ENCODE results near the gene UST. TPM values are rescaled to one million over a fixed set of nuclear protein-coding genes. Genes with fewer than 3 reads are reported as not detected.
"Not testable (repeated sequence)": the region's sequence is repeated elsewhere in the genome, so short reads cannot be mapped to it uniquely, and the experiment has no call there.

The UST gene
- total RNA-seq, 1 donor = 1.6 TPM

DNA sequence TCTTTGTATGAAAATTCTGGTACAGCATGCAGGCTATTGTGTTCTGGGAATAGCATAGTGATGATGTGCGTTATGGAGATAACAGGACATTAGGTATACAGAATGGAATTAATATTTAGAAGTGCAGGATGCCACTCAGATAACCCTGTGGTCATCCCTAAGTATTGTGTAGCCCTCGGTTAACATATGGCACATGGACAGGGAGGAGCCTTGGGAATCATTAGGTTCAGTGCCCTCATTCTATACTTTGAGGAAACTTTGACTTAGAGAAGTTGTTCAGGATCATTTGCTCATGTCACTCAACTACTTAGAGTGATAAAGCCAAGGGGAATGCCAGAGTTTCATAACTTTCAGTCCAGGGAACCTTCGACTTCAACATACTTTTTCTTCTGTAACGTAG lies 185.9 kb downstream of the UST start:
- DNase-seq (ENCODE audit: low read depth in 2 of 3, low spot score in 2 of 3) = no peak

DNA sequence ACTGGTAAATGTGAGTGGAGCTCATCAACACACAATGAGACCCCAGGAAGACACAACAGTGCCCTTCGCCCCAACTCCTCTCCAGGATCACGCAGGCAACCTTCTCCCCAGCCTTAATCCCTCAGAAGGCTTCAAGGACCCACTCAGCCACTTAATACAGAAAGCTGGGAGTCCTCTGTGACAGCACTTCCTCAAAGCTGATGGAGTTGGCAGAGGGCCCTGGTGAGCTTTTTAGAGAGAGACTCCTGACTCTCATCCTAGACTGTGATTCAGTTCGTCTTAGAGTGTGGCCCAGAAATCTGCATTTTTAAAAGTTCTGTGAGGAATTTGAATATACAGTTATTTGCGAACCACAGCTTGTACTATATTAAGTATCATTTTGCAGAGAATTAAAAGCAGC lies 187.7 kb downstream of the UST start:
- DNase-seq (ENCODE audit: low read depth in 2 of 3, low spot score in 2 of 3) = peak in 2 of 3 donors; percentile 11 to 69

DNA sequence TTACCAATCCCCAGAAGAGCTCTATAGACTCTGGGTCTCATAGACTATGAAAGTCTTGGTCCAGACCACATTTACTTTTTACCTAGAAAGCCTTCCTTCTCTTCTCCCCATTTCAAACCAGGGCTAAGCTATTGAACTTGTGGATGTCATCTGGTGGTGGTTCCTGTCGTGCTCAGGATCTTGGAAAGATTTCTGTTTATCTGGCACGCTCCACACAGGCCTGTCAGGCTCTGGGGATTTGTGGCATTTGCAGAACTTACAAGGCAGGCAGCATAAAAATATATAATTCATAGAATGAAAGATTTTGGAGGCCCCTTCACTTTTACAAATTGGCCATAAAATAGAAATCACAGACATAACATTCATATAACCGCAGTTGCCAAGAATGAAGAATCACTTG lies 188.1 kb downstream of the UST start:
- no peak for DNase-seq (ENCODE audit: low read depth in 2 of 3, low spot score in 2 of 3)

DNA sequence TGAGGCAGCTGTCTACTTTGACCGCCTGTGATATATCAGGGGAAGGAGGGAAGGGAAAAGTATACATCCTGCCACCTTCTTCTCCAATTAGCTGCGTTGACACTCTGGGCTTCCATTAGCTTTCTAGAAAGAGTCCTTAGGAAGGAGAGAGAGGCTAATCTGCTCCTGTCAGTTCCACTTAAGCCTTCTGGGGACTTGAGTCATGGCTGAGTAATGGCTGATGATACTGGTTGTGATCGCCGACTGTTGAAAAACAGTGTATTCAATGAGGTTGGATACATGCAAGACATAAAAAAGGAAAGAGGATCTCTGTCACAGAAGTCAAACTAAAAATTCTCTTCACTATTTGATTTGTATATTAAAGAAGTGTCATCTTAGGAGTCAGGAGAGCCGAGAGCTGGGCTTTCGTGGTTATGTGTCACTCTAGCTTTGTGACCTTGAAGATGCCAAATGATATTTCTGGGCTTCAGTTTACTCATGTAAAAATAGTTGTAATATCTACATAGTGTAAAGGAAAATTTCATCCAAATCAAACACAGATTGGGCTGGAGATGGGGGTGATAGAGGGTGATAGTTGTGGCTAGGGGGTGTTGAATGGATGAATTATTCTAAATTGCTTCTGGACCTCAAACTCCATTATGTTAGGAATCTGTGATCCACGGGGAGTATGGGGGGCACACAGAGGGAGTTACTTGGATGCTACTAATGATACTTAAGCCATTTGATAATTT lies 189.0 kb downstream of the UST start:
- no peak for DNase-seq (ENCODE audit: low read depth in 2 of 3, low spot score in 2 of 3)

GRCh38 chr6:148943451-148943850 lies 196.6 kb downstream of the UST start:
- no peak for DNase-seq (ENCODE audit: low read depth in 2 of 3, low spot score in 2 of 3)

- DNase-seq (ENCODE audit: low read depth in 2 of 3, low spot score in 2 of 3) = no peak
Observed at GRCh38 chr6:148944608-148945007, 197.8 kb downstream of the UST start.

DNA sequence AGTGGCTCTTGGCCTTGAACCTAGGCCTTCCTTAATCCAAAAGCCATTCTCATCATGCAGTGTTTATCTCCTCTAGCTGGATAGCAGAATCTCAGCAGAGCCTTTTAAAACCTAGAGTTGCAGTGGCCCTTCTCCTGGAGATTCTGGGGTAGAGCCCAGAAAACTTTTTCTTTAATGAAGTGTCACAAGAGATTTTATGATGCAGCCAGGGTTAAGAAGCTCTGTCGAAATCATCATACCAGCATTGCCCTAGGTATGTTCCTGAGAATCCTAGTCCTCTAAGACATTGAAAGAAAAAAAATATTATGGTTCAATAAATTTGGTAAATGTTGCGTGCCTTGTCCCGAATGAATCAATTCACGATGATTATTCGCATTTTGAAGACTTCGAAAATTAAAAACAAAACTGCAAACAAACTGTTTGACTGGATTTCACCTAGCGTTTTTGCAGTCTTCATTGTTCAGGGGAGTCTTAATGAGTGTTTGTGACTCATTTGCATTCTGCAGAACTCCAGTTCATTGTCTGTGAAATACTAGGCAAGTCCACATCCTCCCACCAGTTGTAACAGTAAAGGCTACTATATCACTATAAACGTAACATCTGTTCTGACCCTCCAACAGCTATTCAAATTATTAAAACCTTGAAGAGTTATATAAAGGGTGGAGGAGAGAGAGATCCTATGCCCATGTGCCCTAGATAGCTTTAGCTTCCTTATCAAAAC lies 198.6 kb downstream of the UST start:
- no peak for DNase-seq (ENCODE audit: low read depth in 2 of 3, low spot score in 2 of 3)

DNA sequence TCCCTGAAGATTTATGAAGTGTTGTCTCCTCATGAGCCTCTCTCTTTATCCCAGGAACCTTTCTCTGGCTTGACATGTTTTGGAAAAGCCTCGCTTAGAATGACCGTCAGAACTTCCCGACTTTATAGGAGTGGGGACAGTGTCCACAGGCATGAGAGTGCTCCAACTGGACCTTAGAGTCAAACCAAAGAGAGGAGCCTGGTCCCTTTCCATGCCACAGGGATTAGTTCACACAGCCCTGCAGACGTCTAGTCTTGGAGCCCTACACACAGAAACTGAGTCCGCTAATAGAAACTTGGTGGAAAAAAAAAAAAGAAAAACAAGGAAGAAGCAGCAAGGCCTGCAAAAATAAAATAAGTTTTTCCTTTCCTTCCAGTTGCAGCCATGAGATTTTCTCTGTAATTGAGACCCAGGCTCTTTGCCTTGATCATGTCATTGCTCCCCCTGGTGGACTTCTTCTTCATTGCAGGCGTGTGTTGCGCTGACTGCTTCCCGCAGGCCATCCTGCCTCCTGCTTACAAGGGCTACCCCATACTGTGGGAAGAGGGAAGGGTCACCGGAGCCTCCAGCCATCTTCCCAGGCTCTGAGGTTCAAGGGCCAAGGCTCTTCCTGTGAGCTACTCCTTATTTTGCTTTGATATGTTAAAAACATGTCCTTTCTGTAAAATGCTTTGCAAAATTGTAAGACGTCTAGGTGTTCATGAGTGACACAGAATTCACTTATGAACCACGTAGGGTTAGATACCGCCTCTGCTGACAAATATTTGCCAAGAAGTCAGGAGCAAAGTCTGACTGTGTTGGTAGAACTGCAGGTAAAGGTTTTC lies 201.0 kb downstream of the UST start:
- peak; percentile 65 to 86 (median 67) for DNase-seq (ENCODE audit: low read depth in 2 of 3, low spot score in 2 of 3)

DNA sequence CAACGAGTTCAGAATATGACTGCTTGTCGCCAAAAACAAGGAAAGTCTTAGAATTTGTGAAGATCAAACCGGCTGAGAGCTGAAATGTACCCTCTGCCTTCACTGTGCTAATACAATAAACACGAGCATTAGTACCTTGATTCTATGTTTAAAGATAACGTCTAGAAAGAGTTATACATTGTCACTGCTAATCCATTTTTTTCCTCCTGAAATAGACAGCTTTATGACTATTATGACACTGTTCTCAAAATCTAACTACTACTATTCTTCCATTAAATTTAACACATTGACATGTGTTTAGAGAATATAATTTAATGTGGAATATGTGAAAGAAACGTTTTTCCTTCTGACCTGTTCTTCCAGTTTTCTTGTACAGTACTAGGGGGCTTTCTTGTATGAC lies 204.8 kb downstream of the UST start:
- DNase-seq (ENCODE audit: low read depth in 2 of 3, low spot score in 2 of 3) = no peak

DNA sequence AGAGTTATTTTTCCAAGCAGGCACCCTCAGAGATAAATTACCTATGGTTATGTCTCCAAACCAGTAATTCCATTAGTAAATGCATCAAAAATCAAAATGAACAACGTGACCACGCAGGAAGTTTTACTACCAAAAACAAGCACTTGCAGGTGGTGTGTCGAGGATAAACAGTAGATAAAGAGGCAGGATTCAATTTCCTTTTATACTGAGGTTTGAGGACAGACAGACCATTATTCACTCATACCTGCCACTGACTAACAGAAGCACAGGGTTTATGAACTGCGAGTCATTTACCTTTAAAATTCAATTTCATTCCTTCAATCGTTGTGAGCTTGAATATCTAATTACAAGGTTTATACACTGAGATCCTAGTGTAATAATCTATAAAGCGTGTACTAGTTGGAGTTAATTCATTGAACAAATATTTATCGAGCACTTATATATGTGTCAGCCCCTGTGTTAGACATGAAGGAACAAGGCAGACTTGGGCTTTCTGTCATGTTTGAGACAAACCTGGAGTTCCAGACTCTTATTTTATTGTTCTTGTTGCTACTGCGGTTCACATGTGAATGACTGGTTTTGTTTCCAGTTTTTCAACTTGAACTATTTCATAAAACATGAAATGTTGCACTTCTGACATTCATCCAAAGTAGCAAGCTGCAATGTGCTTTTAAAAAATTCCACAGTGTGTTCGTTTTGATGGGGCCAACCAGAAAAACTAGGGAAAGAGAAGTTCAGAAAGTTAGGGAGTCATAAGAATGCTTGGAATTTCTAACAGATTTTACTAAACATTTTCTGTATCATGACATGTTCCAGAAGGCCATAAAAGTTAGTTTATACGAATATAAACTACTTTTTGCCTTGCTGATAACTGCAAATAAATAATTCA lies 205.6 kb downstream of the UST start:
- no peak for DNase-seq (ENCODE audit: low read depth in 2 of 3, low spot score in 2 of 3)

DNA sequence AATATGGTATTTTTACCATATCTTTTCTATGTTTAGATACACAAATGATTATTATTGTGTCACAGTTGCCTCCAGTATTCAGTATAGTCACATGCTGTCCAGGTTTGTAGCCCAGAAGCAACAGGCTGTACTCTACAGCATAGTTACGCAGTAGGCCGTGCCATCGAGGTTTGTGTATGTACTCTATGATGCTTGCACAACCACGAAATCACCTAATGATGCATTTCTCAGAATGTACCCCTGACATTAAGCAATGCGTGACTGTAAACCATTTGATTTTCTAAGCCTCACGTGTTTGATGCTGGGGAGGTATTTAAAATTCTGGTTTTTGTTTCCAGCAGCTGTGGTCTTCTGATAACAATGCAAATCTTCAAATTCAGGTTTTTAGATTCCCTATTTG lies 207.6 kb downstream of the UST start:
- DNase-seq (ENCODE audit: low read depth in 2 of 3, low spot score in 2 of 3) = no peak

GRCh38 chr6:148954934-148955333 lies 208.1 kb downstream of the UST start:
- DNase-seq (ENCODE audit: low read depth in 2 of 3, low spot score in 2 of 3) = no peak

DNA sequence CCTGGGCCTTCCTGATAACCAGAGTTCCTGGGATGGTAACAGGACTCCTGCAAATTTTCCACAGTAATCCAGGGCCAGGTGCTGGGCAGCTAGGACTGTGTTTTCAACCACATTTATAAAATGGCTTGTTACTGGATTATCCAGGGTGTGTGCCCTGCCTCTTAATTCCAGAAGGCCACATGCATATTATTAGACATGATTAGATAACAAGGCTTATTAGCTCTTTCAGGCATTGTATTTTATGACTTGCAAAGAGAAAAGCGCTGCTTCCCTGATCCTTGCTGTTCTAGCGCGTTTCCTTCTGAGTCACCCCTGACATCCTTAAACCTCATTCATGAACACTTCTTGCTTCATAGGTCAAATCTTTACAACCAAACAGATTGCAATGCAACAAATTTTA lies 208.6 kb downstream of the UST start:
- DNase-seq (ENCODE audit: low read depth in 2 of 3, low spot score in 2 of 3) = no peak

DNA sequence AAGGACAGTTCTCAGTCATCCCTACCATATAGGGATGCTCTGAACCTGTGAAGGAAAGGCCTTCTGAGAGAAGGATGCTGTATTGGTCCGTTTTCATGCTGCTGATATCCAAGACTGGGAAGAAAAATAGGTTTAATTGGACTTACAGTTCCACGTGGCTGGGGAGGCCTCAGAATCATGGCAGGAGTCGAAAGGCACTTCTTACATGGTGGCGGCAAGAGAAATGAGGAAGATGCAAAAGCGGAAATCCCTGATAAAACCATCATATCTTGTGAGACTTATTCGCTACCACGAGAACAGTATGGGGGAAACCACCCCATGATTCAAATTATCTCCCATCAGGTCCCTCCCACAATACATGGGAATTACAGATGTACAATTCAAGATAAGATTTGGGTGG lies 209.3 kb downstream of the UST start:
- DNase-seq (ENCODE audit: low read depth in 2 of 3, low spot score in 2 of 3) = not testable (repeated sequence)

DNA sequence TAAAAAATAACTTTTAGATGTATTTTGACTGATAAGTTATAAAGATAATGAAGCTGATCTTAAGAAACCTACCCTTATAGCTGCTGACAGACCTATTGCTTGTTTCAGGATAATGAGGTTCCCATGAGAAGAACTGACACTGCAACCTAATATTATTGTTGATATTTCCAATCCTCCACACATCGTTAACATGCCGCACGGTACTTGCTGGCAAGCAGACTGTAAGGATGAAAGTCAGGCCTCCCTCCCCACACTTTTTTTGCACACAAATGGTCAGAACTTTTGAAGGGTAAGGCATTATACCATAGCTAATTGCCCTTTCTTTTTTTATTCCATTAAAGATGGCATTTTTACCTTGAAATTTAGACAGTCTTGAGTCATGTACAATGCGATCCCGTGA lies 210.9 kb downstream of the UST start:
- DNase-seq (ENCODE audit: low read depth in 2 of 3, low spot score in 2 of 3) = no peak

DNA sequence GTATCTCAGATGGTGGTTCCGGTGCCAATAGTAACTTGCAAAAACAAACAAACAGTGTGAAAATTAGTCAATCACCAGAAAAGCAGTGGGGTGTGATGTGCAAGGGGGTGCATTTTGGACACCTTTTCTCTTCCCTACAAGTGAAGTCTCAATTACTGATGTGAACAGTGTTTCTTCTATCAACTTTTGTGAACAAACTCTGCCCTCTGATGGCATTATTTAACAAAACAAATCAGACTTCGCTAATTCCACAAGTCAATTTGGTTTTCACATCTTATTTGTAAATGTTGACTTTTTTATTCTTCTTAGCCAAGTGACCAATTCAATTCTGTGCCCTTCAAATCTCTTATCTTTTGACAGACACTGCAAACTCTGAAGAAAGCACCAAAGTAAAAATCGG lies 212.2 kb downstream of the UST start:
- peak in 1 of 3 donors; percentile 36 for DNase-seq (ENCODE audit: low read depth in 2 of 3, low spot score in 2 of 3)

GRCh38 chr6:148959501-148959900 lies 212.7 kb downstream of the UST start:
- DNase-seq (ENCODE audit: low read depth in 2 of 3, low spot score in 2 of 3) = no peak

- no peak for DNase-seq (ENCODE audit: low read depth in 2 of 3, low spot score in 2 of 3)
Observed at GRCh38 chr6:148962854-148963515, 216.2 kb downstream of the UST start.

DNA sequence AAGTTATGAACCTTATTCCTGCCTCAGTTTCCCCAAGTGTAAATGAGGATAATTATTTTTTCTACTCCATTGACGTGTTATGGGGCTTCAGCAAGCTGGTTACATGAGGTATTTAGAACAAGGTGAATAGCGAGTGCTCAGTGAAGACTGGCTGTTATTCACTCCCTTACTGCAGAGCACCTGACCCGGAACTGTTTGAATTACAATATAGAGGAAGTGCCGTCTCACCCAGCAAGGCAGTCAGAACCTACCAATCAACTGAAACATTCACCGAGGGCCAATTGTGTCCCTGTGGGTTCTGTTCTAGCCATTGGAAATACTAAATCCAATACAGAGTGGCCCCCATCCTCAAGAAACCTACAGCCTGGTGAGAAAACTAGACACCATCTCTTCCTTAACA lies 216.9 kb downstream of the UST start:
- no peak for DNase-seq (ENCODE audit: low read depth in 2 of 3, low spot score in 2 of 3)

GRCh38 chr6:148964467-148964866 lies 217.6 kb downstream of the UST start:
- DNase-seq (ENCODE audit: low read depth in 2 of 3, low spot score in 2 of 3) = no peak
